GM21717 (cell line): ENCODE data around the gene ALOX12B.
"Not testable (repeated sequence)": the region's sequence is repeated elsewhere in the genome, so short reads cannot be mapped to it uniquely, and the experiment has no call there.

Experiments used
- ATAC-seq: cut with Tn5 transposase; IDR thresholded peaks from one replicate; pipeline ENCODE4 v1.9.1; 2021; ENCODE audit warnings: mild to moderate bottlenecking, moderate library complexity; ENCODE audit not compliant: unreplicated experiment

Gene ALOX12B

GRCh38 chr17:8067806-8068205, 19.7 kb downstream of the ALOX12B start:
- no peak for ATAC-seq

- ATAC-seq = no peak
Measured at GRCh38 chr17:8066841-8067775, 20.4 kb downstream of the ALOX12B start.

- no peak for ATAC-seq
Measured at GRCh38 chr17:8064561-8065019, 22.9 kb downstream of the ALOX12B start.

- ATAC-seq = no peak
Measured at GRCh38 chr17:8063761-8064534, 23.6 kb downstream of the ALOX12B start.

GRCh38 chr17:8062807-8063483, 24.6 kb downstream of the ALOX12B start:
- ATAC-seq = no peak

GRCh38 chr17:8062435-8062806, 25.1 kb downstream of the ALOX12B start:
- no peak for ATAC-seq

- not testable (repeated sequence) for ATAC-seq
Measured at GRCh38 chr17:8061851-8062250, 25.7 kb downstream of the ALOX12B start.

GRCh38 chr17:8060274-8060673, 27.2 kb downstream of the ALOX12B start:
- ATAC-seq = no peak

GRCh38 chr17:8059131-8059530, 28.4 kb downstream of the ALOX12B start:
- ATAC-seq = no peak

GRCh38 chr17:8057691-8058114, 29.8 kb downstream of the ALOX12B start:
- ATAC-seq = no peak

GRCh38 chr17:8056976-8057625, 30.4 kb downstream of the ALOX12B start:
- ATAC-seq = no peak

- no peak for ATAC-seq
Measured at GRCh38 chr17:8056232-8056975, 31.1 kb downstream of the ALOX12B start.

- no peak for ATAC-seq
Measured at GRCh38 chr17:8055851-8056231, 31.7 kb downstream of the ALOX12B start.

- no peak for ATAC-seq
Measured at GRCh38 chr17:8053600-8053999, 33.9 kb downstream of the ALOX12B start.

GRCh38 chr17:8052256-8053252, 35.0 kb downstream of the ALOX12B start:
- no peak for ATAC-seq

GRCh38 chr17:8051831-8052230, 35.7 kb downstream of the ALOX12B start:
- no peak for ATAC-seq

GRCh38 chr17:8048736-8049135, 38.8 kb downstream of the ALOX12B start:
- no peak for ATAC-seq

- ATAC-seq = no peak
Measured at GRCh38 chr17:8048236-8048635, 39.3 kb downstream of the ALOX12B start.

GRCh38 chr17:8047769-8048110, 39.8 kb downstream of the ALOX12B start:
- ATAC-seq = no peak
